ENCODE data around the gene NLRP5.

- TF ChIP-seq CTCF (IDR thresholded peaks at IDR 0.05; ENCODE audit: insufficient read depth, low read length, poor library complexity, severe bottlenecking): no peak
- TF ChIP-seq EZH2phosphoT487 (conservative IDR thresholded peaks at IDR 0.05; ENCODE audit: low read length): no peak
Observed at GRCh38 chr19:55985254-55985653, 1.3 kb upstream of the NLRP5 start.

Data from SU-DHL-6 (cell line).